Mesenchymal stem cell (in vitro differentiated cells and primary cell): ENCODE data around the gene DPP6.

Source experiments
- DNase-seq: peaks from one replicate; pipeline ENCODE4 v3.0.0-alpha.2; 2013
- H2AFZ ChIP-seq: one replicate; pipeline ENCODE4 v1.6.1; 2013; ENCODE audit warnings: low read depth, mild to moderate bottlenecking, control low read depth, inconsistent platforms, low read length, moderate library complexity
- H2AK5ac ChIP-seq: 2 replicates; pipeline ENCODE4 v1.6.1; 2013; ENCODE audit warnings: low read length, moderate library complexity, mild to moderate bottlenecking, inconsistent platforms; ENCODE audit not compliant: severe bottlenecking
- H2BK120ac ChIP-seq: one replicate; pipeline ENCODE4 v1.6.1; 2013; ENCODE audit warnings: low read depth, mild to moderate bottlenecking, inconsistent platforms, low read length, moderate library complexity
- H2BK12ac ChIP-seq, 2 experiments: one replicate each; pipeline ENCODE4 v1.6.1; 2013; ENCODE audit warnings: inconsistent platforms in 2 of 2, low read length in 2 of 2, mild to moderate bottlenecking in 2 of 2, moderate library complexity in 2 of 2, control low read depth in 1 of 2
- H2BK15ac ChIP-seq: one replicate; pipeline ENCODE4 v1.6.1; 2013; ENCODE audit warnings: mild to moderate bottlenecking, low read depth, inconsistent platforms; ENCODE audit not compliant: poor library complexity, severe bottlenecking
- H2BK5ac ChIP-seq: 2 replicates; pipeline ENCODE4 v1.6.1; 2013; ENCODE audit warnings: low read depth, mild to moderate bottlenecking, low read length, control low read depth, inconsistent platforms; ENCODE audit not compliant: poor library complexity, severe bottlenecking
- H3K14ac ChIP-seq, 2 experiments: one replicate each; pipeline ENCODE4 v1.6.1; 2013; ENCODE audit warnings: inconsistent platforms in 2 of 2, low read length in 2 of 2, control low read depth in 1 of 2, mild to moderate bottlenecking in 1 of 2, moderate library complexity in 1 of 2
- H3K18ac ChIP-seq, 2 experiments: one replicate each; pipeline ENCODE4 v1.6.1; 2013; ENCODE audit warnings: inconsistent platforms in 2 of 2, low read length in 2 of 2, control low read depth in 1 of 2, low read depth in 1 of 2, mild to moderate bottlenecking in 1 of 2
- H3K23ac ChIP-seq, 2 experiments: one replicate each; pipeline ENCODE4 v1.6.1; 2013; ENCODE audit warnings: inconsistent platforms in 2 of 2, low read length in 2 of 2, mild to moderate bottlenecking in 2 of 2, moderate library complexity in 2 of 2, control low read depth in 1 of 2
- H3K27ac ChIP-seq: 2 replicates; pipeline ENCODE4 v1.5.1; 2013; ENCODE audit warnings: mild to moderate bottlenecking, moderate library complexity, low read length, control low read depth, inconsistent platforms; ENCODE audit not compliant: poor library complexity, severe bottlenecking
- H3K27me3 ChIP-seq, 2 experiments: 2 replicates each; pipeline versions ENCODE4 v1.6.1 to v1.7.0; 2013; ENCODE audit warnings: low read length in 2 of 2, mild to moderate bottlenecking in 2 of 2, moderate library complexity in 2 of 2, control low read depth in 1 of 2, inconsistent platforms in 1 of 2; ENCODE audit not compliant: control insufficient read depth in 1 of 2, insufficient read depth in 1 of 2
- H3K36me3 ChIP-seq, 2 experiments: 2 replicates each; pipeline versions ENCODE4 v1.6.1 to v1.7.0; 2013; ENCODE audit warnings: low read length in 2 of 2, control low read depth in 1 of 2, inconsistent platforms in 1 of 2, low read depth in 1 of 2, mild to moderate bottlenecking in 1 of 2; ENCODE audit not compliant: insufficient read depth in 2 of 2, control insufficient read depth in 1 of 2
- H3K4ac ChIP-seq, 2 experiments: one replicate each; pipeline ENCODE4 v1.6.1; 2013; ENCODE audit warnings: inconsistent platforms in 2 of 2, low read length in 2 of 2, mild to moderate bottlenecking in 2 of 2, moderate library complexity in 2 of 2, control low read depth in 1 of 2, low read depth in 1 of 2
- H3K4me1 ChIP-seq: 2 replicates; pipeline ENCODE4 v1.6.1; 2013; ENCODE audit warnings: low read depth, low read length, control low read depth; ENCODE audit not compliant: control insufficient read depth, insufficient read depth
- H3K4me2 ChIP-seq: 2 replicates; pipeline ENCODE4 v1.6.1; 2013; ENCODE audit warnings: low read length, mild to moderate bottlenecking, inconsistent platforms; ENCODE audit not compliant: poor library complexity, severe bottlenecking
- H3K4me3 ChIP-seq, 2 experiments: 2 replicates each; pipeline versions ENCODE4 v1.5.1 to v1.7.0; 2013; ENCODE audit warnings: low read length in 2 of 2, mild to moderate bottlenecking in 2 of 2, control low read depth in 1 of 2, low read depth in 1 of 2; ENCODE audit not compliant: insufficient read depth in 1 of 2
- H3K79me1 ChIP-seq: replicated peaks from 2 replicates; pipeline ENCODE4 v1.6.1; 2013; ENCODE audit warnings: mild to moderate bottlenecking, control low read depth, low read length, inconsistent platforms; ENCODE audit not compliant: poor library complexity, severe bottlenecking
- H3K9ac ChIP-seq: 2 replicates; pipeline ENCODE4 v1.7.0; 2013; ENCODE audit warnings: mild to moderate bottlenecking, low read length, moderate library complexity
- H3K9me3 ChIP-seq: 2 replicates; pipeline ENCODE4 v1.7.0; 2013; ENCODE audit warnings: mild to moderate bottlenecking, low read length; ENCODE audit not compliant: control insufficient read depth
- H4K8ac ChIP-seq: one replicate; pipeline ENCODE4 v1.6.1; 2013; ENCODE audit warnings: inconsistent platforms, mild to moderate bottlenecking, low read length, moderate library complexity
- H4K91ac ChIP-seq: one replicate; pipeline ENCODE4 v1.6.1; 2013; ENCODE audit warnings: mild to moderate bottlenecking, low read length, inconsistent platforms
- WGBS: methylation state at CpG from one replicate; pipeline ENCODE4 v1.1.7; 2013; ENCODE audit warnings: mixed read lengths; 5-methylcytosine and 5-hydroxymethylcytosine counted together

The DPP6 gene

DNA sequence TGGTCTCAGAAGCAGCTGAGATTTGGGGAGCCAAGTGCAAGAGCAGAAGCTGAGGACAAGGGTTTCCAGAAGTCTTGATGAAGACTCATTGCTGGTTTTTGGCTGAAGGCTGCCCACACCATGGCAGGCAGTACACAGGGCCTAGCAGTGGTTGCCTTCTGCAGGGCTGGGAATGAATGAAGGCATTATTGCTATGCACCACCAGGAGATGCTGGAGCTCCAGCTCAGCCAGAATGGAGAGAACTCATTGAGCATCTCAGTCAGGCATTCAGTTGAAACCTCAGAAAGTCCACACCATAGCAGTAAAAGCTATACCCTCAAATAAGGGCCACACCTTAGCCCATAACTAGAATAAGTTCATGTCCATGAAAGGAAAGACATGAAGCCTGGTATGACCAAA lies 190.5 kb downstream of the DPP6 start:
- no peak overlapping the region for H4K8ac ChIP-seq
- H3K36me3 ChIP-seq = no peaks in the 10 kb centered on the region
- H3K4ac ChIP-seq = no peak overlapping the region
- H2BK12ac ChIP-seq = no peak overlapping the region
- H3K9me3 ChIP-seq = peaks cover 49% of the 10 kb centered on the region
- H3K27me3 ChIP-seq = no peaks in the 10 kb centered on the region
- no peak overlapping the region for H2AK5ac ChIP-seq
- H3K4me3 ChIP-seq = no peak overlapping the region
- no peak for DNase-seq
- no peak overlapping the region for H2BK15ac ChIP-seq
- H2AFZ ChIP-seq = no peak overlapping the region
- no peak overlapping the region for H4K91ac ChIP-seq
- no peak overlapping the region for H3K4me2 ChIP-seq
- H3K23ac ChIP-seq = no peak overlapping the region
- H3K18ac ChIP-seq = no peak overlapping the region
- no peaks in the 10 kb centered on the region for H3K79me1 ChIP-seq
- no peak overlapping the region for H3K9ac ChIP-seq
- no peak overlapping the region for H3K27ac ChIP-seq
- no peaks in the 10 kb centered on the region for H3K4me1 ChIP-seq
- H2BK120ac ChIP-seq = no peak overlapping the region
- H2BK5ac ChIP-seq = no peak overlapping the region
- no peak overlapping the region for H3K14ac ChIP-seq

DNA sequence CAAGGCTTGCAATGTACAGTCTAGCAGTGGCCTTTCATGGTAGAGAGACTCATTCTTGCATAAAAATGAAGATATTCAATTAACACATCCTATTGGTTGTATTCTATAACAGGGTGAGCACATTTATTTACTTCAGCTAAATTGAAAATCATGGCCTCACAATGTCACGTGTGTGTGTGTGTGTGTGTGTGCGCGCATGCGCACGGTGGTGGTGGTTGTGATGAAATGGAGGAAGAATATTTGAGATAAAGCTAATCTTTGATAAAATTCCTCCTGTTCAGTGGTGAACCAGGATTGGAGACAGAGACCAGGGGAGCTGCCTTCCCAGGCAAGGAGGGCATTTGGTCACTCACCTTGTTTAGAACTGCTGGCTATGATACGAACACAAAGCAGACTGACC lies 199.8 kb downstream of the DPP6 start:
- Histone ChIP-seq H3K4me2 (no peak overlapping the region), H3K27ac (no peak overlapping the region), H3K4ac (no peak overlapping the region), H3K4me1 (peaks cover 1% of the 10 kb centered on the region), H3K23ac (no peak overlapping the region), H3K4me3 (no peak overlapping the region), H4K8ac (no peak overlapping the region), H3K79me1 (no peaks in the 10 kb centered on the region), H2AK5ac (no peak overlapping the region), H2BK15ac (no peak overlapping the region), H4K91ac (no peak overlapping the region), H3K14ac (no peak overlapping the region), H3K9ac (no peak overlapping the region), H3K36me3 (no peaks in the 10 kb centered on the region), H3K9me3 (peaks cover 16% of the 10 kb centered on the region), H3K27me3 (no peaks in the 10 kb centered on the region), H2BK5ac (no peak overlapping the region), H2BK12ac (no peak overlapping the region), H3K18ac (no peak overlapping the region), H2AFZ (no peak overlapping the region), H2BK120ac (no peak overlapping the region)
- WGBS = 96% methylated on average over 5 of the region's 6 CpGs
- DNase-seq = no peak

DNA sequence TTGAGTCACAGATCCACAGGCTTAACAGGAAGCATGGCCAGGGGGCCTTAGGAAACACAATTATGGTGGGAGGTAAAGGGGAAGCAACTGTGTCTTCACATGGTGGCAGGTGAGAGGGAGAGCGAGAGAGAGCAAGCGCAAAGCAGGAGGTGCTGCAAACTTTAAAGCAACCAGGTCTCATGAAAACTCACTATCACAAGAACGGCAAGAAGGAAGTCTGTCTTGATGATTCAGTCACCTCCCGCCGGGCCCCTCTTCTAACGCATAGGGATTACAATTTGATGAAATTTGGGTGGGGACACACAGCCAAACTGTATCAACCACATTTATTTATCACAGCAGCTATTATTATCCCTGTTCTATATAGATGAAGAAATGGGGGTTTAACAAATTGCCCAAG lies 201.6 kb downstream of the DPP6 start:
- Histone ChIP-seq H3K27ac (no peak overlapping the region), H4K8ac (no peak overlapping the region), H3K4me1 (peaks cover 1% of the 10 kb centered on the region), H2BK12ac (no peak overlapping the region), H3K36me3 (no peaks in the 10 kb centered on the region), H2AFZ (no peak overlapping the region), H3K4me3 (no peak overlapping the region), H2BK120ac (no peak overlapping the region), H2BK15ac (no peak overlapping the region), H2BK5ac (no peak overlapping the region), H3K23ac (no peak overlapping the region), H2AK5ac (no peak overlapping the region), H3K79me1 (no peaks in the 10 kb centered on the region), H3K4me2 (no peak overlapping the region), H3K9me3 (peaks cover 16% of the 10 kb centered on the region), H3K14ac (no peak overlapping the region), H3K9ac (no peak overlapping the region), H3K18ac (no peak overlapping the region), H3K27me3 (no peaks in the 10 kb centered on the region), H4K91ac (no peak overlapping the region), H3K4ac (no peak overlapping the region)
- DNase-seq = no peak
- WGBS = 83% methylated on average over 2 of the region's 6 CpGs

DNA sequence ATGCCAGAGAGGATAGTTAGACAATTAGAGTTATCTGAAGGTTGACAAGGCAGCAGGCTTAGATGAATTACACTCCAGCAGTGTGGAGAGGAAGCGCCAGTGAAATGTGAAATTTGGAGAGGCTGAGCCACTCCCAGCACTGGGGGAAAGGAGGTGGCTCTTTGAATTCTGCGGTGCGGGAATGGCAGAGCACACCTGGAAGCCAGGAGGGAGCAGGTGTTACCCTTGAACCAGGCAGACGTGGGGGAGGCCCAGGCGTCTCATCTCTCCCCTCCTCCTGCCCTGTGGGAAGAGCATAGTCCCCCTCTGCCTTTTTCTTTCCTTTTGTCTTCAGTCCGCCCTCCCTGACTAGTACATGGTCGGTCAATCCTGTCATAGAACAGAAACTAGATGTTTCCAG lies 203.1 kb downstream of the DPP6 start:
- no peak overlapping the region for H4K91ac ChIP-seq
- no peak overlapping the region for H3K18ac ChIP-seq
- H3K4me1 ChIP-seq = no peaks in the 10 kb centered on the region
- H3K4me2 ChIP-seq = no peak overlapping the region
- no peak overlapping the region for H3K27ac ChIP-seq
- WGBS = 45% methylated on average over 7 of the region's 7 CpGs
- H2BK5ac ChIP-seq = no peak overlapping the region
- peaks cover 19% of the 10 kb centered on the region for H3K9me3 ChIP-seq
- H4K8ac ChIP-seq = no peak overlapping the region
- no peak overlapping the region for H3K4me3 ChIP-seq
- no peak overlapping the region for H2BK15ac ChIP-seq
- H2AK5ac ChIP-seq = no peak overlapping the region
- H3K27me3 ChIP-seq = no peaks in the 10 kb centered on the region
- no peaks in the 10 kb centered on the region for H3K36me3 ChIP-seq
- H3K14ac ChIP-seq = no peak overlapping the region
- no peak overlapping the region for H2AFZ ChIP-seq
- H2BK12ac ChIP-seq = no peak overlapping the region
- no peak overlapping the region for H3K4ac ChIP-seq
- no peak for DNase-seq
- no peak overlapping the region for H2BK120ac ChIP-seq
- no peak overlapping the region for H3K9ac ChIP-seq
- no peaks in the 10 kb centered on the region for H3K79me1 ChIP-seq
- H3K23ac ChIP-seq = no peak overlapping the region
